ENCODE data around the gene PKD1L1. TPM values are rescaled to one million over a fixed set of nuclear protein-coding genes. Genes with fewer than 3 reads are reported as not detected.
"Not testable (repeated sequence)": the region's sequence is repeated elsewhere in the genome, so short reads cannot be mapped to it uniquely, and the experiment has no call there.

The PKD1L1 gene
- total RNA-seq, 2 donors from 2014 or later = 0.13 to 0.20 TPM

- DNase-seq = peak; percentile 22
- Histone ChIP-seq H3K4me3 (ENCODE audit: low read length) (no peak overlapping the region), H3K27ac (ENCODE audit: low read depth, low read length) (no peak overlapping the region), H3K27me3 (ENCODE audit: control insufficient read depth, insufficient read depth, low read length, poor library complexity, severe bottlenecking) (no peaks in the 10 kb centered on the region), H3K36me3 (ENCODE audit: control insufficient read depth, insufficient read depth, low read length) (no peaks in the 10 kb centered on the region), H3K9me3 (ENCODE audit: control insufficient read depth, low read length) (no peaks in the 10 kb centered on the region), H3K9ac (ENCODE audit: extremely low read depth, low read length, poor library complexity, severe bottlenecking) (no peak overlapping the region), H3K4me1 (ENCODE audit: control insufficient read depth, insufficient read depth, low read length) (no peaks in the 10 kb centered on the region)
- H3K4me1 Mint-ChIP-seq = no peaks in the 10 kb centered on the region
- H3K9me3 Mint-ChIP-seq = peaks cover 7% of the 10 kb centered on the region
- H3K27ac Mint-ChIP-seq = no peak overlapping the region
- H3K36me3 Mint-ChIP-seq (ENCODE audit: low read depth) = no peaks in the 10 kb centered on the region
- 84 to 100% methylated on average over 4 of the region's 4 CpGs for WGBS, 2 experiments (ENCODE audit: insufficient coverage in 1 of 2, insufficient read length in 1 of 2)
- TF ChIP-seq CTCF (conservative IDR thresholded peaks at IDR 0.05) = peak; percentile 12
- no peaks in the 10 kb centered on the region for H3K27me3 Mint-ChIP-seq (ENCODE audit: insufficient read depth)
- H3K4me3 Mint-ChIP-seq = no peak overlapping the region
These were observed 151.9 kb downstream of the PKD1L1 start for GRCh38 chr7:47796347-47796746.

- no peaks in the 10 kb centered on the region for H3K4me1 Mint-ChIP-seq
- Histone ChIP-seq H3K9me3 (ENCODE audit: control insufficient read depth, low read length) (no peaks in the 10 kb centered on the region), H3K4me1 (ENCODE audit: control insufficient read depth, insufficient read depth, low read length) (no peaks in the 10 kb centered on the region), H3K27me3 (ENCODE audit: control insufficient read depth, insufficient read depth, low read length, poor library complexity, severe bottlenecking) (no peaks in the 10 kb centered on the region), H3K4me3 (ENCODE audit: low read length) (no peak overlapping the region), H3K27ac (ENCODE audit: low read depth, low read length) (no peak overlapping the region), H3K36me3 (ENCODE audit: control insufficient read depth, insufficient read depth, low read length) (no peaks in the 10 kb centered on the region), H3K9ac (ENCODE audit: extremely low read depth, low read length, poor library complexity, severe bottlenecking) (no peak overlapping the region)
- no peak overlapping the region for H3K27ac Mint-ChIP-seq
- H3K27me3 Mint-ChIP-seq (ENCODE audit: insufficient read depth) = no peaks in the 10 kb centered on the region
- 90 to 100% methylated on average over 1 to 2 of the region's 2 CpGs for WGBS, 2 experiments (ENCODE audit: insufficient coverage in 1 of 2, insufficient read length in 1 of 2)
- H3K9me3 Mint-ChIP-seq = peaks cover 7% of the 10 kb centered on the region
- no peak overlapping the region for H3K4me3 Mint-ChIP-seq
- peak; percentile 5 for DNase-seq
- H3K36me3 Mint-ChIP-seq (ENCODE audit: low read depth) = no peaks in the 10 kb centered on the region
- TF ChIP-seq CTCF (conservative IDR thresholded peaks at IDR 0.05) = no peak
These were observed 152.6 kb downstream of the PKD1L1 start for GRCh38 chr7:47795631-47796030.

- H3K27ac Mint-ChIP-seq; DNase-seq; H3K4me3 Mint-ChIP-seq; H3K27me3 ChIP-seq (ENCODE audit: control insufficient read depth, insufficient read depth, low read length, poor library complexity, severe bottlenecking); H3K4me3 ChIP-seq (ENCODE audit: low read length); H3K4me1 ChIP-seq (ENCODE audit: control insufficient read depth, insufficient read depth, low read length); H3K9me3 Mint-ChIP-seq; H3K9me3 ChIP-seq (ENCODE audit: control insufficient read depth, low read length); H3K36me3 ChIP-seq (ENCODE audit: control insufficient read depth, insufficient read depth, low read length); H3K27me3 Mint-ChIP-seq (ENCODE audit: insufficient read depth); H3K4me1 Mint-ChIP-seq; H3K36me3 Mint-ChIP-seq (ENCODE audit: low read depth); H3K9ac ChIP-seq (ENCODE audit: extremely low read depth, low read length, poor library complexity, severe bottlenecking); H3K27ac ChIP-seq (ENCODE audit: low read depth, low read length): not testable (repeated sequence)
These were observed 153.1 kb downstream of the PKD1L1 start for GRCh38 chr7:47795126-47795525.

- Mint-ChIP-seq H3K36me3 (ENCODE audit: low read depth) (no peaks in the 10 kb centered on the region), H3K9me3 (peaks cover 7% of the 10 kb centered on the region), H3K4me1 (no peaks in the 10 kb centered on the region), H3K4me3 (no peak overlapping the region), H3K27ac (no peak overlapping the region), H3K27me3 (ENCODE audit: insufficient read depth) (no peaks in the 10 kb centered on the region)
- no peaks in the 10 kb centered on the region for H3K27me3 ChIP-seq (ENCODE audit: control insufficient read depth, insufficient read depth, low read length, poor library complexity, severe bottlenecking)
- no peak overlapping the region for H3K4me3 ChIP-seq (ENCODE audit: low read length)
- no peaks in the 10 kb centered on the region for H3K36me3 ChIP-seq (ENCODE audit: control insufficient read depth, insufficient read depth, low read length)
- no peaks in the 10 kb centered on the region for H3K9me3 ChIP-seq (ENCODE audit: control insufficient read depth, low read length)
- no peak for DNase-seq
- H3K4me1 ChIP-seq (ENCODE audit: control insufficient read depth, insufficient read depth, low read length) = no peaks in the 10 kb centered on the region
- 74 to 76% methylated on average over 2 to 4 of the region's 4 CpGs for WGBS, 2 experiments (ENCODE audit: insufficient coverage in 1 of 2, insufficient read length in 1 of 2)
- H3K9ac ChIP-seq (ENCODE audit: extremely low read depth, low read length, poor library complexity, severe bottlenecking) = no peak overlapping the region
- H3K27ac ChIP-seq (ENCODE audit: low read depth, low read length) = no peak overlapping the region
- no peak for TF ChIP-seq CTCF (conservative IDR thresholded peaks at IDR 0.05)
These were observed 154.2 kb downstream of the PKD1L1 start for GRCh38 chr7:47794016-47794415.

- H3K4me1 Mint-ChIP-seq; H3K9ac ChIP-seq (ENCODE audit: extremely low read depth, low read length, poor library complexity, severe bottlenecking); H3K9me3 ChIP-seq (ENCODE audit: control insufficient read depth, low read length); H3K4me3 Mint-ChIP-seq; H3K27ac ChIP-seq (ENCODE audit: low read depth, low read length); DNase-seq; H3K36me3 Mint-ChIP-seq (ENCODE audit: low read depth); H3K9me3 Mint-ChIP-seq; H3K27me3 ChIP-seq (ENCODE audit: control insufficient read depth, insufficient read depth, low read length, poor library complexity, severe bottlenecking); H3K36me3 ChIP-seq (ENCODE audit: control insufficient read depth, insufficient read depth, low read length); H3K27me3 Mint-ChIP-seq (ENCODE audit: insufficient read depth); H3K4me3 ChIP-seq (ENCODE audit: low read length); H3K27ac Mint-ChIP-seq; H3K4me1 ChIP-seq (ENCODE audit: control insufficient read depth, insufficient read depth, low read length): not testable (repeated sequence)
- WGBS, 2 experiments (ENCODE audit: insufficient coverage in 1 of 2, insufficient read length in 1 of 2) = 75 to 78% methylated on average over 5 of the region's 5 CpGs
These were observed 155.1 kb downstream of the PKD1L1 start for GRCh38 chr7:47793186-47793585.
